Raji (cell line): ENCODE results near the gene SEMA5B.

Source experiments
- POLR2A ChIP-seq: IDR thresholded peaks from 2 replicates; pipeline ENCODE4 v1.6.1; 2011; ENCODE audit warnings: low read depth, low read length, control low read depth; ENCODE audit not compliant: insufficient read depth

SEMA5B gene

DNA sequence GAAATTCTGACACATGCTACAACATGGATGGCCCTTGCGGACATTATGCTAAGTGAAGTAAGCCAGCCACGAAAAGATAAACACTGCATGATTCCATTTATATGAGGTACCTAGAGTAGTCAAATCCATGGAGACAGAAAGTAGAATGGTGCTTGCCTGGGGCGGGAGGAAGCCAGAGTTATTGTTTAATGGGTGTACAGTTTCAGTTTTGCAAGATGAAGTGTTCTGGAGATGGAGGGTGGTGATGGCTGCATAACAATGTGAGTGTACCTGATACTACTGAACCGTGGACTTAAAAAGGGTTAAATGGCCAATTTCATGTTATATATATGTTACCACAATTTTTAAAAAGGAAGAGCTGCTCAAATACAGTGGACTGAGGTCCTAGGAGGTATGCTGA is 66.9 kb downstream of the SEMA5B start:
- no peak for TF ChIP-seq POLR2A

- TF ChIP-seq POLR2A, result no peak
These were observed 68.2 kb downstream of the SEMA5B start for GRCh38 chr3:122959339-122959738.

GRCh38 chr3:122957707-122958689 is 69.6 kb downstream of the SEMA5B start:
- no peak for TF ChIP-seq POLR2A

- no peak for TF ChIP-seq POLR2A
These were observed 70.7 kb downstream of the SEMA5B start for GRCh38 chr3:122956693-122957455.

DNA sequence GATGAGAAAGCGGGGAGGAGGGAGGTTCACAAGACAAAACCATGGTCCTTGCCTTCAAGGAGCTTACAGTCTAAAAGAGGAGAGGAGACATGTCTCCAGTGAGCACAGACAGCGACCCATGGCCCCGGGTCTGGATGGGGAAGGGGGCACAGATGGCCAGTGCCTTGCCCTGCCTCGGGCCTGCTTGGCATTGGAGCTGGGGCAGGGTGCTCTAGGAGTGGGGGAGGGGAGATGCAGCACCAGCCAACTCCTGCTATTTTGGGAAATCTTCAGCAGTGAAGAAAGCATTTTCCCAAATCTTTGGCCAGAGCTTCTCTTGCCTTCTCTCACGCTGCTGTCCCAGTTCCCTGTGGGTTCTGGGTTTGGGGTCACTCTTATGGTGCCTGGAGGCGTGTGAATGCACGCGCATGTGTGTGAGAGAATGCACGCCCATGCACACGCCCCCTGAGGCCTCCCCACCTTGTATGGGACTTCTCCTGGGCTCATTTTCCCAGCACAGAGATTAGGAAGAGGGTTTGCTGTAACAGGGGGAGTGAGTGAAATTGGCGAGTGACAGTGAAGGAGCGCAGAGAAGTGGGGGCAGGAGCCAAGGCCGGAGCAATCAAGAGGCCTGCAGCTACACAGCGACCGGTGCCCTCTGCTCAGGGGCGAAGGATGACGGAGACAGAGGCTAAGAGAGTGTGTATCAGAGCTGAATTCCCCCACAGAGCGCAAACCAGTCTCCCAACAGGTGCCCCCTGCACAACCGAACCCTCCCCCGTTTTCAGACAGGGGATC is 71.5 kb downstream of the SEMA5B start:
- no peak for TF ChIP-seq POLR2A

GRCh38 chr3:122952520-122952919 is 75.0 kb downstream of the SEMA5B start:
- no peak for TF ChIP-seq POLR2A

DNA sequence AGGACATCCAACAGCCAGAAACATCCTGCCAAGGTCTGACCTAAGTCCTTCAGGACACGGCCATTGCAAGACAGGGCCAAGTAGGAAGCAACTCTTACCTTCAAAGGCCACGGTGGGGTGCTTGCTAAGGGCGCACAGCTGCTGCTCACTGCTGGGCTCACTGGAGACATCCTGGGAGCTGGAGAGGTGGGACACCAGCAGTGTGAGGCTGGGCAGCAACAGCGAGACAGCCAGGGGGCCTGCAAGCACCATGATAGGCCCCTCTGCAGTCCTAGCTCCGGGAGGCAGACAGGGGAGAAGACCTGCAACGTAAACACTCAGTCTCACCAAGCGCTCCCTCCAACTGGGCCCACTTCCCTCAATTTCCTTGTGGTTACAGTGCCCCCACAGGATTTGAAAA is 79.2 kb downstream of the SEMA5B start:
- TF ChIP-seq POLR2A, result no peak

GRCh38 chr3:122947738-122948137 is 79.8 kb downstream of the SEMA5B start:
- TF ChIP-seq POLR2A, result no peak

- TF ChIP-seq POLR2A, result no peak
These were observed 80.4 kb downstream of the SEMA5B start for GRCh38 chr3:122947196-122947595.

GRCh38 chr3:122946185-122946584 is 81.4 kb downstream of the SEMA5B start:
- TF ChIP-seq POLR2A, result no peak

GRCh38 chr3:122945230-122945629 is 82.3 kb downstream of the SEMA5B start:
- TF ChIP-seq POLR2A, result no peak

GRCh38 chr3:122944671-122945161 is 82.8 kb downstream of the SEMA5B start:
- no peak for TF ChIP-seq POLR2A

DNA sequence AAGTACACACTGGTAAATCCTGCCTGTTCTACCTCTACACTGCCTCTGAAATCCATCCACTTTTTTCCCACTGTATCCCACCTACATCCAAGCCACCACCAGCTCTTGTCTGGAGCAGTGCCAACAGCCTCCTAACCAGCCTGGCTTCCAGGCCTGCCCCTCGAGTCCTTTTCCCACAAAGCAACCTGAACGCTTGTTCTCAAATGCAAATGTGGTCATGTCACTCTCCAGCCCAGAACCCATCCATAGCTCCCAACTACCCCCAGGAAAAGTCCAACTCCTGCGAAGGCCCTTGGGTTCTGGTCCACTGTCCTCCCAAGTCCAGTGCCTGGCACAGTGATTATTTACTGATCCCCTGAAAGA is 83.8 kb downstream of the SEMA5B start:
- no peak for TF ChIP-seq POLR2A

- no peak for TF ChIP-seq POLR2A
These were observed 84.4 kb downstream of the SEMA5B start for GRCh38 chr3:122942937-122943827.
